Stimulated activated CD8-positive, alpha-beta memory T cell treated with anti-CD3 and anti-CD28 coated beads, Interleukin-15, amount 100 ng/mL, for 4 hours (primary cell): ENCODE results near the gene PFDN6.

ENCODE experiments used
- DNase-seq, 2 donors: peaks; one replicate each; pipeline ENCODE4 v3.0.0-alpha.2; 2020; ENCODE audit warnings: low read depth in 2 of 2

Gene PFDN6

DNA sequence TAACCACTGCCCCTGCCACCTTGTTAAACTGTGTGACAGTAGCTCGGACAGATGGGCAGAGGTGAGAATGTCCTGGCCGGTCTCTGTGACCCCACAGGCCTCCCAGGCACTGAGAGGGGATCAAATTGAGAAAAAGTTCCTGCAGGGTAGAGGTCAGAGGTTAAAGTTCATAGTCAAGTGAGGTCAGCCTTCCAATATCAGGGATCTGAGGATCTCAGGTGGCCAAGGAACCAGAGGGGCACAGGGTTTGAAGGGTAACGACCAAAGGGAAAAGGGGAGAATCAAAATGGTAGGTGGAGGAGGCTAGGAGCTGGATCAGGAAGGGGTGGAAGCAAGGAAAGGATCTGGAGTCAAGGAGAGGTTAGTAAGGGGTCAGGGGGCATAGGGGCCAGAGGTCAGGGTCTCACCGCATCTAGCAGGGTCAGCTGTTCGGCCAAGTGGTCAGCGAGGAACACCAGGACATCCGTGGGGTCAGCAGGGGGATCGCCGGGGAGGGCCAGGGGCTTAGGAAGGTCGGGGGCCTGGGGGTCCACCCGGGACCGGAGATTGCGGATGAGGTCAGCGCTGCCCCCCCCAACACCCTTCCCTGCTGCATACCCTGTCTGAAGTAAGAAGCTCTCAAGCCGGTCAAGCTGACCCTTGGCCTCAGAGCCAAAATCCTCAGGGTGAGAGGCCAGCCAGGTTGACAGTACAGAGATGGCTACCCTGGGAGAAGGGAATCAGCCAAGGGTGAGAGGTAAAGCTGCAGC lies 6.4 kb downstream of the PFDN6 start:
- DNase-seq, result no peak

DNA sequence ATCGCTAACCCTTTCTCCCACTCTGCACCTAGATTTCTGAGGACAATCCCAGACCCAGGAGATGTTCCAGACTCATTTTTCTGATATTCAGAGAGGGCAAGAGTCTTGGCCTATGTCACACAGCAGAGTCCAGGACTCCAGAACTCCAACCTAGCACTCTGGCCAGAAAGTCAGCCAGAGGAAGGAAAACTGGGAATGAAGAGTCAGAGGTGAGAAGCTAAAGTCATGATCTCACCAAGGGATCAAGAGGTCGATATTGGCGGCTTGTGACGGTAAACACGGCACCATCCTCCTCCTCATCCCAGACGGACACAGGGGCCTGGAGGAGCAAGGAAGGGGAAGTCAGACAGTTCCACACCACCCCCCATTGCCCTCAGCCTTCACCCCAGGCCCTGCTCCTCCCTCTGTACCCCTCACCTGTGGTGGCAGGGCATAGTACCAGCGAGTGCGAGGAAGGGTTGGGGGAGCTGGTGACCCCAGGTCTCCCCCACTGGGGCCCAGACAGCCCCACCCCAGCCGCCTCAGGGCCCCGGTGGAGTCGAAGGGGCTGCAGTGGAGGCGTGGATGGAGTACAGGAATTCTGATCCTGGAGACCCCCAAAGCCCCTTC lies 7.5 kb downstream of the PFDN6 start:
- DNase-seq, result no peak

DNA sequence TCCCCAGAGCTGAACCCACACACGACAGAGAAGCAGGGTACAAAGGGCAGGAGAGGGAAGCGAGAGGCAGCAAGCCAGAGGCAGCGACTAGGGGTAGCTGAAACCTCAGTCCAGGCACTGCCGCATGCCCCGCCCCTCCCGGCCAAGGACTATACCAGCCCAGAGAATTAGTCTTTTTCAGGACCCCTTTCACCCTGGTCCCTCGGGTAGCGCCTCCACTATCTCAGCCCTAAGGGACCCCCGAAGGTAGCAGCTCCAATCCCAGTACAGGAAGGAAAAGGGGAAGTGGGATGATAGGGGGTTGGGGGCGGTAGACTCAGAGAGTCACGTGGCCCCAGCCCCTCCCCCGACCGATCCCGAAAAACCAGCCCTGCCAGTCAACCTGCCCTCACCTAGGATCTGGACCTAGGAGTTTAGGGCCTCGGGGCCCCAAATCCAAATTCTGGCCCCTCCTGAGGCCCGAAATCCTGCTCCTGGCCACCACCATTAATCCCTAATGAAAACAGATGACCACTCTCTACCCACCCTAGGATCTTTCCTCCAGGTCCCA lies 8.1 kb downstream of the PFDN6 start:
- DNase-seq, result no peak

- DNase-seq, result no peak
Observed at GRCh38 chr6:33297956-33298772, 8.8 kb downstream of the PFDN6 start.

- DNase-seq, result peak; percentile 39 to 47
Observed at GRCh38 chr6:33298773-33299236, 9.4 kb downstream of the PFDN6 start, which contains the start of gene RGL2. TSS of gene RGL2 (minus strand) at chr6:33298942. CDS start at chr6:33298610, 332 bp downstream.

- peak; percentile 84 to 85 for DNase-seq
Observed at GRCh38 chr6:33299237-33299944, 10.0 kb downstream of the PFDN6 start.

DNA sequence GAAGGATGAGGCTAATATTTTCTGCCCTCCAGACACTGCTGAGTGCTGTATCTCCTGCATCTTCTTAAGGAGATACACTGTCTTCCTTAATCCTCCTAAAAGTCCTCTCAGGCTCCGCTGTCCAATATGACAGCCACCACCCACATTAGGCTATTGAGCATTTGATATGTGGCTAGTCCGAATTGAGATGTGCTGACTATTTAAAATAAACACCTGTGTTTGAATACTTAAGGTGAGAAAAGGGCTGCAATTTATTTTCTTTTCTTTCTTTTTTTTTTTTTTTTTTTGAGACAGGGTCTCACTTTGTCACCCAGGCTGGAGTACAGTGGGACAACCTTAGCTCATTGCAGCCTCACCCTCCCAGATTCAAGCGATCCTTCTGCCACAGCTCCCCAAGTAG lies 12.5 kb downstream of the PFDN6 start:
- no peak for DNase-seq

DNA sequence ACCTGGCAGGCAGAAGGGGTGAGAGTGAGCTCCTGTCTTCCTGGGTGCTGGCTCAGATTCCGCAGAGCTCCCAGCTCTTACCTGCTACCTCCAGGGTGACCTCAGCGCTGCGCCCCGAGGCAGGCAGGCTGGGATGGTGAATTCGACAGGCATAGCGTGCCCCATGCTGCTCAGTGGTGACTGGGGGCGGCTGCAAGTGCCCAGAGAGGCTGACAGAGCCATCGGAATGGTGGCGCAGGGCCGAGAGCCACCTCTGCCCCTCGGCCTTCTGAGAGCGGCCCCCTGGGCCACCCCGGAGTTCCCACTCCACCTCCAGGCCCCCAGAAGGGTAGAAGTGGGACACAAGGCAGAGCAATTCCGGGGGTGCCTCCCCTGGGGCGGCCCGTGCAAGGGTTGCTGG lies 14.8 kb downstream of the PFDN6 start:
- DNase-seq, result no peak

DNA sequence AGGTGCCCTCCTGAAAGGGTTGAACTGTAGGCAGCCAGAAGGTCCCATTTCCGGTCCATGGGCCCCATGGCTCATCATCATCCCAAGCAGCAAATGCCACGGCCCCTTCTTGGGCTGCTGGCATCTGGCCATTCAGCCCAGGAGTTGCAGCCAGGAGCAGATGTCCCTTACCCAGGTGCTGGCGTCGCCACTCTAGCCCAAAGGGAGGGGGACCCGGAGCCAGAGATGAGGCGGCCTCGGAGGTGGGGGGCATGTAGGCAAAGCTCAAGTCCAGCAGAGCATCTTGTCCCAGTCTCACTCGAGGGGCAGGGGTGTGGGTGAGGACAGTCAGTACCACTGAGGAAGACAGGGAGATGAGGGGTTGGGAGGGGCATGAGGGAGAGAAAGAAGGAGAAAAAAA lies 15.7 kb downstream of the PFDN6 start:
- no peak for DNase-seq

DNA sequence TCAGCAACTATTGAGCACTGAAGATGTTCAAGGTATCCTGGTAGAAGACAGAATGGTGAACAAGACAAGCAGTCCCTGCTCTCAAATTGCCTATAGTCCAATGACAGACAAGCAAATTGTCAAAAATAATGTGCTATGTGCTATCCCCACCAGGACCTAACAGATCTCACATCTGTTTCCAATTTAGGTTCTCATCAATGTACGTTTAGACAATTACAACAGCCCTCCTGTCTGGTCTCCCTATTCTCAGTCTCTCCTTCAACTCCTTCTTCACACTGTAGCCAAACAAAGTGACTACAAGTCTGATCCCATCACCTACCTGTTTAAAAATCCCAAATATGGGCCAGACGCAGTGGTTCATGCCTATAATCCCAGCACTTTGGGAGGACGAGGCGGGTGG lies 17.0 kb downstream of the PFDN6 start:
- DNase-seq, result no peak

- DNase-seq, result peak; percentile 60 to 80
Observed at GRCh38 chr6:33312361-33313104, 23.1 kb downstream of the PFDN6 start.

DNA sequence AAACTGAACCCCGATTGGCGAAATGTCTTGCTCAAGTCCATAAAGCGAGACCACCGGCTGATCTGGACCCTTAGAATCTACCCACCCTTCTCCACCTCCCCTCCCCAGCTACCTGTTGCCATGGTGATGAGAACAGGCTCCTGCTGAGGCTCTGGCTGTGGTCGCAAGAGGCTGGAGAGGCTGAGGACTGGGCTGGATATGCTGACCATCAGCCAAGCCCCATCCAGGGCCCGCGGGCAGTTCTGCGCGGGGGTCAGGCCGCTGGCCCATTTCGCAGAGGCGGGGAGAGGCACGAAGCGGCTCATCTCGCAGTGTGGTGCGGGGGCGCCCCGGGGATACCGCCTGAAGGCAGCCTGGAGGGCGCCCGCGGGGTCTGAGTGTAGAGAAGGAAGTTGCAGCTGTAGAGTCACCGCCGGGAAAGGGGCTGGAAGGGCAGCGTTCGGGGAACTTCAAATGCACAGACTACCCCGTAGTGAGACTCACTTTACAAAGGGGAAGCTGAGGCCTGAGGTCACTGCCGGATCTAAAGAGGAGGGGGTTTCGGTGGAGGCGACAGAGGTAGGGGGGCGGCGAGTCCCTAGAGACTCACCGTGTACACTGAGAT lies 23.8 kb downstream of the PFDN6 start:
- DNase-seq, result peak in 1 of 2 donors; percentile 35

DNA sequence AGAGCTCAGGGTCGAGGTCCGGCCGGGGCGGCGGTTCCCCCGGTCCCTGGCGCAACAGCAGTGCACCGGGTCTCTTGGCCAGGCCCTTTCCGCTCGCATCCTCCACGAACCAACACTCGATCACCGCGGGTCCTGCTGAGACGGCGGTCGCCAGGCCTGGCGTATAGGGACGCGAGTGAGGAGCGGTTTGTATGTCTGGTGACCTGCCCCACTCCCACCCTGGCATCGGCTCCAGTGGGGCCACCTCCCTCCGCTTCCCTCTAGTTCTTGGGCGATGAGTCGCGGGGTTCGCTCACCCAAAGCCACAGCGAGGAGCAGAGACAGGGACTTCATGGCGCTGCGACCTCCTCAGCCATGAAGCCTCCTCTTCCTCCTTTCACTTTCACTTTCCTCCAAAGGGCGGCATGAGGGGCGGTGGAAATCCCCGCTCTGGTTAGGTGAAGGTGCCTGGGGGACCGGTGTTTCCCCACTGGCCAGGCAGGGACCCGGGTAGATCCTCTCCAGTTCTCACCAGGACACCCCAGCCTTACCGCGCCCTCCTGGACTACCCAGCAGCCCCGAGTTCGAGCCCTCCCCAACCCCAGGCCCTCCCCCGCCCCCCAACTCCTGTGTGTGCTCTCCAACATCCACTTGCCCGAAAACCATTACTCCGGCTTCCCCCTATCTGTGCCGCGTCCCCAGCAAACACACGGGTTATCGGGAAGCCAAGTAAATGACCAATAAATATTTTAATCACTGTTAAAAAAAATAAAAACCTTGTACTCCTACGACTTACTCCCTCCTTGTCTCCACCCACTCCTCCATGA lies 24.5 kb downstream of the PFDN6 start, which contains the start of gene TAPBP:
Gene TAPBP, minus strand, starts transcription at position 370 of the 806 bp plus-strand sequence. Its CDS starts 37 bp downstream, at position 333.
- peak; percentile 76 to 85 for DNase-seq

DNA sequence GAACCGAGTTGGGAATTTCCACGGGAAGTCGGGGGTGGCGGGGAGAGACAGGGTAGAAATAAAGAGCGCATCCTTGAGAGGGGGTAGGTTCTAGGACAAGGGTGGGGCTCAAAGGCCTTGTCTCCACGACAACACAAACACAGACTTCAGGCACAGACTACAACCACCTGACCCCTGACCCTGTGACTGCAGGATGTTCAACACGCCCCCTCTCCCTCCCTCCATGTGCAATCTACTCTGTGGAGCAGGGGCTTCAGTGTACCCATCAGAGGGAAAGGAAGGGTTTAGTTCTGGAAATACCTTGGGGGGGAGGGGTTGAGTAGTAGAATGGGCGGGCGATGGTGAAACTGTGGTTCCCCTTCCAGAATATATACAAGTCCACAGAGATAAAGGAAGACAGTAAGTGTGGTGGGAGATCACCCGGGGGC lies 25.1 kb downstream of the PFDN6 start:
- peak; percentile 46 to 58 for DNase-seq

DNA sequence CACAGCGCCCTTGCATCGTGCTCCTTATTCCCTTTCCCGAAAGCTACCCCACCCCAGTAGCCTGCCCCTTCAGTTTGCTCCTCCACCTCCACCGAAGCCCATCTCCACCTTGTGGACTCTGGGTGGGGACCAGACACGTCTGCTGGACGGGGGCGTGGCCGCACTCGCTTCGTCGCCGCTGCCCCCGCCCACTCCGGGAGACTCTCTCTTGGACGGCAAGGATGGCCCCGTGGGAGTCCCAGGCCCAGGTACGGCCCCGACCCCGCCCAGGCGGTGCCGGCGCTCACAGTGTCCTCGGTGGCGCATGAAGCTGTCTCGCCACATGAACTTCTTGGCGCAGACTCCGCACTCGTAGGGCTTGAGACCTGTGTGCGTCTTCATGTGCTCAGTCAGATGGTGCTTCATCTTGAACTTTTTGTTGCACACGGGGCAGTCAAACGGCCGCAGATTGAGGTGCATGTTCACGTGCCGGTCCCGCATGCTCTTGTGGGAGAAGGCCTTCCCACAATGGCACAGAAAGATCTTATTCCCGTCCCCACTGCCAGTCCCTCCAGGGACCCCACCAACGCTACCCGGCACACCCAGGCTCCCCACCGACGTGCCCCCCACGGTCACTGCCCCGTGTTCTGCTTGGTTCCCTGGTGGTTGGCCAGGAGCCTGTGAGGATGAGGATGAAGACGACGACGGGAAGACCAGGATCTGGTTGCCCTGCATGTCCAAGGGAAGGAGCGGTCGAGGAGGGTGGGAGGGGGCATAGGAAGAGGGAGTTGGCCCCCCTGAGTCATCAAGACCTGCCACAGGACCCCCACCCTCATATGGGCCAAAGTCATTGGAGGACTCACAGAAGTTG lies 25.8 kb downstream of the PFDN6 start:
- DNase-seq, result no peak

GRCh38 chr6:33315793-33316602 lies 26.6 kb downstream of the PFDN6 start:
- DNase-seq, result no peak

GRCh38 chr6:33316603-33317418 lies 27.4 kb downstream of the PFDN6 start:
- DNase-seq, result no peak
